ENCODE results near the gene ACCS. TPM values are rescaled to one million over a fixed set of nuclear protein-coding genes. Genes with fewer than 3 reads are reported as not detected.

ACCS gene
- total RNA-seq, 2 donors from 2014 or later, result 9.2 to 20.0 TPM

DNA sequence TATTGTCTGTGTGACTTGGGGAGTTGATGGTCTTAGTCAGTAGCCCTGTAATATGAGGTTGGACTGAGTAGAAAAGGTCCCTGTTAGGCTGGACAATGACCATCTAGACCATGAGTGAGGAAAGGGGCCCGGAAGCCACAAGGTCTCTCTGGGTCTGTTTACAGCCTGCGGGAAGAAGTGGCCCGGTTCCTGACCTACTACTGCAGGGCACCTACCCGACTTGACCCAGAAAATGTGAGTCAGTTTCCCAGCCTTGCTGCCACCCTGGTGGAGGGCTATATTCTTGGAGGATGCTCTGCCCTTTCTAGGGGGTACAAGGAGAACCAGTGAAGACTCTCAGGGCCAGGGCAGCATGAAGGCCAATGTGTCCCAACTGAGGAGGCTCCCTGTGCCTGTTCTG, 14.9 kb upstream of the ACCS start:
- Histone ChIP-seq H3K27ac (no peak overlapping the region), H3K9me3 (no peaks in the 10 kb centered on the region), H3K36me3 (no peaks in the 10 kb centered on the region), H3K27me3 (no peaks in the 10 kb centered on the region), H3K4me1 (no peaks in the 10 kb centered on the region), H3K9ac (ENCODE audit: low read depth in 2 of 2, low read length in 2 of 2) (no peak overlapping the region), H3K4me3 (no peak overlapping the region)
- DNase-seq, result no peak
- intact Hi-C loops (cut with DNase I), result no loop called here
- TF ChIP-seq, protein P1, sequence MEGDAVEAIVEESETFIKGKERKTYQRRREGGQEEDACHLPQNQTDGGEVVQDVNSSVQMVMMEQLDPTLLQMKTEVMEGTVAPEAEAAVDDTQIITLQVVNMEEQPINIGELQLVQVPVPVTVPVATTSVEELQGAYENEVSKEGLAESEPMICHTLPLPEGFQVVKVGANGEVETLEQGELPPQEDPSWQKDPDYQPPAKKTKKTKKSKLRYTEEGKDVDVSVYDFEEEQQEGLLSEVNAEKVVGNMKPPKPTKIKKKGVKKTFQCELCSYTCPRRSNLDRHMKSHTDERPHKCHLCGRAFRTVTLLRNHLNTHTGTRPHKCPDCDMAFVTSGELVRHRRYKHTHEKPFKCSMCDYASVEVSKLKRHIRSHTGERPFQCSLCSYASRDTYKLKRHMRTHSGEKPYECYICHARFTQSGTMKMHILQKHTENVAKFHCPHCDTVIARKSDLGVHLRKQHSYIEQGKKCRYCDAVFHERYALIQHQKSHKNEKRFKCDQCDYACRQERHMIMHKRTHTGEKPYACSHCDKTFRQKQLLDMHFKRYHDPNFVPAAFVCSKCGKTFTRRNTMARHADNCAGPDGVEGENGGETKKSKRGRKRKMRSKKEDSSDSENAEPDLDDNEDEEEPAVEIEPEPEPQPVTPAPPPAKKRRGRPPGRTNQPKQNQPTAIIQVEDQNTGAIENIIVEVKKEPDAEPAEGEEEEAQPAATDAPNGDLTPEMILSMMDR (IDR thresholded peaks at IDR 0.05), result no peak

DNA sequence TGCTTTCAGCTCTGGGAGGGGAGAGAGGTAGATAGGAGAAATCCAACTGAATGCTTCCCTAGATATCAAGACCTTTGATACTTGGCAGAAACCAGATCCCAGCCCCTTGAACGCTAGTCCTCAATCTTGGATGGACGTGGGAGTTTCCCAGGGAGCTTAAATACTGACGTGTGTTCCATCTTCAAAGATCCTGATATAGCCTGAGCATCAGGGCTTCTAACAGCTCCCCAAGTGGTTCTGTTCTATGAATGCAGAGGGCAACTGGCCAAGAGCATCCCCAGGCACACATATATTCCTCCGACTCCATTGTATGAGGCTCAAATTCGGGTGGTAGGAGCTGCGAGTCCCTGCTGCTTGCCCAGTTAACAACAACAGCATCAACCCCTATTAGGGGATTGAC, 8.7 kb upstream of the ACCS start:
- Histone ChIP-seq H3K36me3 (no peaks in the 10 kb centered on the region), H3K9ac (ENCODE audit: low read depth in 2 of 2, low read length in 2 of 2) (no peak overlapping the region), H3K27me3 (no peaks in the 10 kb centered on the region), H3K9me3 (no peaks in the 10 kb centered on the region), H3K4me3 (no peak overlapping the region), H3K4me1 (no peaks in the 10 kb centered on the region), H3K27ac (no peak overlapping the region)
- intact Hi-C loops (cut with DNase I), result no loop called here
- TF ChIP-seq, protein P1 (IDR thresholded peaks at IDR 0.05), result no peak
- no peak for DNase-seq

DNA sequence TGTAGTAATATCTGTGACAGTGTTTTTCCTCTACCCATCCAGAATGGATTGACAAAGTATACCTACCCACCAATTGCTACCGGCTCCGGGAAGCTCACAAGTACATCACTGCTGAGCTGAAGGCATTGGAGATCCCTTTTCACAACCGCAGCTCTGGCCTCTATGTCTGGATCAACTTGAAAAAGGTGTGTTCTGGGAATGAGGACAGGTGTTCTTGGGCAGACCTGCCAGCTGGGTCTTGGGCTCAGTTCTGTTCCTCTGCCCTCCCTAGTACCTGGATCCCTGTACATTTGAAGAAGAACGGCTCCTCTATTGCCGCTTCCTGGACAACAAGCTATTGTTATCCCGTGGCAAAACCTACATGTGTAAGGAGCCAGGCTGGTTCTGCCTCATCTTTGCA, 7.8 kb upstream of the ACCS start:
- TF ChIP-seq, protein P1 (IDR thresholded peaks at IDR 0.05), result no peak
- Histone ChIP-seq H3K4me1 (no peaks in the 10 kb centered on the region), H3K27me3 (no peaks in the 10 kb centered on the region), H3K27ac (no peak overlapping the region), H3K4me3 (no peak overlapping the region), H3K36me3 (no peaks in the 10 kb centered on the region), H3K9ac (ENCODE audit: low read depth in 2 of 2, low read length in 2 of 2) (no peak overlapping the region), H3K9me3 (no peaks in the 10 kb centered on the region)
- DNase-seq, result no peak
- intact Hi-C loops (cut with DNase I), result no loop called here

DNA sequence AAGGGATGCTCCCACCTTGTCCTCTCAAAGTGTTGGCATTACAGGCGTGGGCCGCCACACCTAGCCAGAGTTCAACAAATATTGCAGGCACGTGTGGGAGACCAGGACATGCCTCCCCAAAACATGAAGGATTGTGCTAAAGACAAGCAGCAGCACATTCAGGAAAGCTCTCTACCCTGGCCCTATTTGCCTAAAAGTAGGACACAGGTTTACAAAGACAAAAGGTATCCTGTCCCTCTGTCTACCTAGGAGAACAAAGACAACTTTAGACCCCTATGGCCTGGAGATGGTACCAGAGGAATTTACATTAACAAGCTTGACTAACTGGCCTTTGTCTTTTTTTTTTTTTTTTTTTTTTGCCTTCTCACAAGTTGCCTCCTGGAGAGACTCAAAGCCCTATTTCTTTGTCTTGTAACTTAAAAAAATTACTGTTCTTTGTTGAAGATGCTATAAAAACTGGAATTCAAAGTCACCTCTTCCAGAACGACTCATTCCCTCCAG, 859 bp upstream of the ACCS start:
- H3K27ac ChIP-seq, result no peak overlapping the region
- intact Hi-C loops (cut with DNase I), result no loop called here
- H3K9me3 ChIP-seq, result no peaks in the 10 kb centered on the region
- peak overlapping the region; percentile 74 to 93 for H3K9ac ChIP-seq (ENCODE audit: low read depth in 2 of 2, low read length in 2 of 2)
- peaks cover 4% of the 10 kb centered on the region for H3K4me1 ChIP-seq
- H3K36me3 ChIP-seq, result no peaks in the 10 kb centered on the region
- DNase-seq, result no peak
- TF ChIP-seq, protein P1 (IDR thresholded peaks at IDR 0.05), result no peak
- no peaks in the 10 kb centered on the region for H3K27me3 ChIP-seq
- no peak overlapping the region for H3K4me3 ChIP-seq

DNA sequence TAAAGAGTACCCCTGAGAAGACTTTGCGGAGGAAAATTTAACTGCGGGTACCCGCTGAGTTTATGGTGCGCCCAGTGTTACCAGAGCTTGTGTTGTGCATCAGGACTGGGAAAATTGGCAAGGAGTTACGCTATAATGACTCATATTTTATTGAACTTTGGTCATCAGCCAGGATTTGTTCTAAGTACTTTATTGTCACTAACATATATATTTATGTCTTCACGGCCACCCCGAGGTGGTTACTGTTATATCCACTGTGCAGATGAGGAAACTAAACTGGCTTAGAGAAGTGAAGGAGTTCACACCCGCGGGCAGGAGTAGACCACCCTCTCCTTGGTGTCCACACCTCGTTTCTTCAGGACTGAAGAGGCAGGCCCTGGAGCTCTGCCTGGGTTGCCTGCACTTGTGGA, 667 bp downstream of the ACCS start:
- H3K36me3 ChIP-seq, result no peaks in the 10 kb centered on the region
- H3K4me3 ChIP-seq, result peak overlapping the region; percentile 63
- H3K27ac ChIP-seq, result peak overlapping the region; percentile 90
- peak; percentile 44 for DNase-seq
- no peaks in the 10 kb centered on the region for H3K9me3 ChIP-seq
- no peaks in the 10 kb centered on the region for H3K27me3 ChIP-seq
- H3K9ac ChIP-seq (ENCODE audit: low read depth in 2 of 2, low read length in 2 of 2), result peak overlapping the region; percentile 74 to 93
- peaks cover 4% of the 10 kb centered on the region for H3K4me1 ChIP-seq
- intact Hi-C loops (cut with DNase I), result no loop called here
- TF ChIP-seq, protein P1 (IDR thresholded peaks at IDR 0.05), result no peak

All from colonic mucosa (tissue), 4 donors.